ENCODE data around the gene C1RL.

GRCh38 chr12:7120166-7120565 lies 11.2 kb upstream of the C1RL start:
- TF ChIP-seq, protein P1, sequence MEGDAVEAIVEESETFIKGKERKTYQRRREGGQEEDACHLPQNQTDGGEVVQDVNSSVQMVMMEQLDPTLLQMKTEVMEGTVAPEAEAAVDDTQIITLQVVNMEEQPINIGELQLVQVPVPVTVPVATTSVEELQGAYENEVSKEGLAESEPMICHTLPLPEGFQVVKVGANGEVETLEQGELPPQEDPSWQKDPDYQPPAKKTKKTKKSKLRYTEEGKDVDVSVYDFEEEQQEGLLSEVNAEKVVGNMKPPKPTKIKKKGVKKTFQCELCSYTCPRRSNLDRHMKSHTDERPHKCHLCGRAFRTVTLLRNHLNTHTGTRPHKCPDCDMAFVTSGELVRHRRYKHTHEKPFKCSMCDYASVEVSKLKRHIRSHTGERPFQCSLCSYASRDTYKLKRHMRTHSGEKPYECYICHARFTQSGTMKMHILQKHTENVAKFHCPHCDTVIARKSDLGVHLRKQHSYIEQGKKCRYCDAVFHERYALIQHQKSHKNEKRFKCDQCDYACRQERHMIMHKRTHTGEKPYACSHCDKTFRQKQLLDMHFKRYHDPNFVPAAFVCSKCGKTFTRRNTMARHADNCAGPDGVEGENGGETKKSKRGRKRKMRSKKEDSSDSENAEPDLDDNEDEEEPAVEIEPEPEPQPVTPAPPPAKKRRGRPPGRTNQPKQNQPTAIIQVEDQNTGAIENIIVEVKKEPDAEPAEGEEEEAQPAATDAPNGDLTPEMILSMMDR (IDR thresholded peaks at IDR 0.05; ENCODE audit: insufficient read depth, low read depth, low read length), result no peak
- no peak for TF ChIP-seq EZH2 (IDR thresholded peaks at IDR 0.05; ENCODE audit: insufficient read depth, low read length)

Data from astrocyte (in vitro differentiated cells and primary cell).